Measurements from ENCODE around the gene PARD3. TPM values are rescaled to one million over a fixed set of nuclear protein-coding genes. Genes with fewer than 3 reads are reported as not detected.

The PARD3 gene
- total RNA-seq, 2 donors from 2014 or later: 41.7 to 48.8 TPM

DNA sequence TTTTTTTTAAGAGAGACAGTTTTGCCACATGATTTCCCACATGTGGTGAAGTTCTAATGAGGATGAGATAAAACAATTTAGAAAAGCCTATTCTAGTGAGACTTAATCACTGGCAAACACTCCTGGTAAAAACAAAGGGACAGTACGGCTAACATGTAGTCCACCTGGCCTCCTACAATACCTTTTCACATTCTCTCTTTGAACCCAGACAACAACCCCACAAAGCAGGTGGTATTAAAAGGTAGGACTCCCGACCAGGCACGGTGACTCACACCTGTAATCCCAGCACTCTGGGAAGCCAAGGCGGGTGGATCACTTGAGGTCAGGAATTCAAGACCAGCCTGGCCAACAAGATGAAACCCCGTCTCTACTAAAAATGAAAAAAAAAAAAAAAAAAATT lies 12.4 kb downstream of the PARD3 start:
- no peak for DNase-seq
- H3K9ac ChIP-seq (ENCODE audit: low read depth in 2 of 2, low read length in 2 of 2): no peak overlapping the region
- H3K9me3 ChIP-seq: no peaks in the 10 kb centered on the region
- TF ChIP-seq, protein P1, sequence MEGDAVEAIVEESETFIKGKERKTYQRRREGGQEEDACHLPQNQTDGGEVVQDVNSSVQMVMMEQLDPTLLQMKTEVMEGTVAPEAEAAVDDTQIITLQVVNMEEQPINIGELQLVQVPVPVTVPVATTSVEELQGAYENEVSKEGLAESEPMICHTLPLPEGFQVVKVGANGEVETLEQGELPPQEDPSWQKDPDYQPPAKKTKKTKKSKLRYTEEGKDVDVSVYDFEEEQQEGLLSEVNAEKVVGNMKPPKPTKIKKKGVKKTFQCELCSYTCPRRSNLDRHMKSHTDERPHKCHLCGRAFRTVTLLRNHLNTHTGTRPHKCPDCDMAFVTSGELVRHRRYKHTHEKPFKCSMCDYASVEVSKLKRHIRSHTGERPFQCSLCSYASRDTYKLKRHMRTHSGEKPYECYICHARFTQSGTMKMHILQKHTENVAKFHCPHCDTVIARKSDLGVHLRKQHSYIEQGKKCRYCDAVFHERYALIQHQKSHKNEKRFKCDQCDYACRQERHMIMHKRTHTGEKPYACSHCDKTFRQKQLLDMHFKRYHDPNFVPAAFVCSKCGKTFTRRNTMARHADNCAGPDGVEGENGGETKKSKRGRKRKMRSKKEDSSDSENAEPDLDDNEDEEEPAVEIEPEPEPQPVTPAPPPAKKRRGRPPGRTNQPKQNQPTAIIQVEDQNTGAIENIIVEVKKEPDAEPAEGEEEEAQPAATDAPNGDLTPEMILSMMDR (IDR thresholded peaks at IDR 0.05): no peak
- intact Hi-C loops (cut with DNase I): no loop called here
- no peak overlapping the region for H3K4me3 ChIP-seq
- no peaks in the 10 kb centered on the region for H3K27me3 ChIP-seq
- no peaks in the 10 kb centered on the region for H3K36me3 ChIP-seq
- H3K27ac ChIP-seq: no peak overlapping the region
- peaks cover 8% of the 10 kb centered on the region for H3K4me1 ChIP-seq

DNA sequence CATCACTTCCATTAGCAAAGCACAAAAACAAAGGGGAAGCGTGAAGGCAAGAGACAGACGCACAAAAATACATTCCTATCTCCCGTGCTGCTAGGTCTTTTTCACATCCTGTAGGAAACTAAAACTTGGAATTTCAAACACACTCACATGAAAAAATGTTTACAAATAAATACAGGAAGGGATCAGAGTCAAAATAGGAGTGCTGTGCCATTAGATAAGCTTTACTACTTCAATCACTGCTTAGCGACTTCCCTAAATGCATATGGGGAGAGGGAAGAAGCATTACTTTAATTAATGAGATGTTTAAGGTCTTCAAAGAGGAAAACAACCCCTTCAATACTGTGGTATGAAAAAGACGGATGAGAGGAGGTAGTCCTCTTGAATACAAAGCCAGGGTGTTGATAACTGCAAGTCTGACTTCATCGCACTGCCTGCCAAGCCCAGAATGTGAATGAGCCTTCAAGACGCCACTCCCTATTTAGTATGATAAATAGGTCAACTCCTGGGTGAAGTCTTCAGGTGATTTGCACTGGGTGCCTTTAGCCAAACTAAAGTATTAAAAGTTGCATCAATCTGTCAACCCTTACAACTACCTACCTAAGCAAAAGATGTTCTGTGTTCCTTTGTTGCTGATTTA lies 13.9 kb downstream of the PARD3 start:
- TF ChIP-seq, protein P1 (IDR thresholded peaks at IDR 0.05): no peak
- H3K27ac ChIP-seq: no peak overlapping the region
- DNase-seq: no peak
- H3K27me3 ChIP-seq: no peaks in the 10 kb centered on the region
- H3K4me1 ChIP-seq: peaks cover 8% of the 10 kb centered on the region
- no peaks in the 10 kb centered on the region for H3K36me3 ChIP-seq
- no peak overlapping the region for H3K4me3 ChIP-seq
- H3K9me3 ChIP-seq: no peaks in the 10 kb centered on the region
- no peak overlapping the region for H3K9ac ChIP-seq (ENCODE audit: low read depth in 2 of 2, low read length in 2 of 2)
- intact Hi-C loops (cut with DNase I): no loop called here

GRCh38 chr10:34800624-34801023 lies 14.5 kb downstream of the PARD3 start:
- peaks cover 8% of the 10 kb centered on the region for H3K4me1 ChIP-seq
- H3K36me3 ChIP-seq: no peaks in the 10 kb centered on the region
- TF ChIP-seq, protein P1 (IDR thresholded peaks at IDR 0.05): no peak
- intact Hi-C loops (cut with DNase I): no loop called here
- DNase-seq: no peak
- H3K9me3 ChIP-seq: no peaks in the 10 kb centered on the region
- no peak overlapping the region for H3K27ac ChIP-seq
- no peaks in the 10 kb centered on the region for H3K27me3 ChIP-seq
- no peak overlapping the region for H3K4me3 ChIP-seq
- H3K9ac ChIP-seq (ENCODE audit: low read depth in 2 of 2, low read length in 2 of 2): no peak overlapping the region

- TF ChIP-seq, protein P1 (IDR thresholded peaks at IDR 0.05): no peak
- H3K36me3 ChIP-seq: no peaks in the 10 kb centered on the region
- no peak for DNase-seq
- H3K4me1 ChIP-seq: peaks cover 8% of the 10 kb centered on the region
- no peaks in the 10 kb centered on the region for H3K27me3 ChIP-seq
- H3K9me3 ChIP-seq: no peaks in the 10 kb centered on the region
- H3K9ac ChIP-seq (ENCODE audit: low read depth in 2 of 2, low read length in 2 of 2): no peak overlapping the region
- H3K27ac ChIP-seq: no peak overlapping the region
- intact Hi-C loops (cut with DNase I): no loop called here
- no peak overlapping the region for H3K4me3 ChIP-seq
Observed at GRCh38 chr10:34798654-34799053, 16.4 kb downstream of the PARD3 start.

- peaks cover 8% of the 10 kb centered on the region for H3K4me1 ChIP-seq
- no peaks in the 10 kb centered on the region for H3K9me3 ChIP-seq
- no peaks in the 10 kb centered on the region for H3K27me3 ChIP-seq
- no peak overlapping the region for H3K27ac ChIP-seq
- H3K9ac ChIP-seq (ENCODE audit: low read depth in 2 of 2, low read length in 2 of 2): no peak overlapping the region
- TF ChIP-seq, protein P1 (IDR thresholded peaks at IDR 0.05): no peak
- DNase-seq: no peak
- H3K36me3 ChIP-seq: no peaks in the 10 kb centered on the region
- H3K4me3 ChIP-seq: no peak overlapping the region
- intact Hi-C loops (cut with DNase I): no loop called here
Observed at GRCh38 chr10:34797155-34797554, 17.9 kb downstream of the PARD3 start.

All from colonic mucosa (tissue), 4 donors.